HCT116 (cell line): ENCODE results near the gene PTDSS2. TPM values are rescaled to one million over a fixed set of nuclear protein-coding genes. Genes with fewer than 3 reads are reported as not detected.

Experiments
- ATAC-seq: fragments of 200-7000 bp; cut with Tn5 transposase; 2 replicates; pipeline ENCODE4 v1.9.1; 2020; ENCODE audit warnings: mild to moderate bottlenecking, moderate library complexity
- BruUV-seq: library from RNA; stranded (reverse); fragments of 400-500 nt; replicated peaks from 2 replicates; lab custom pipeline; 2021; lab: Mats Ljungman, UMichigan
- CTCF ChIA-PET: fragments of 300-600 bp; sonication (Branson Sonifier 250); formaldehyde crosslinking; loops from one replicate; lab custom pipeline; 2021; ENCODE audit warnings: antibody characterized with exemption; lab: Charles Lee
- POLR2A ChIA-PET: fragments of 300-600, 350-600 bp; sonication (Branson Sonifier 250); formaldehyde crosslinking; loops from one replicate; lab custom pipeline; 2021; ENCODE audit warnings: antibody characterized with exemption; lab: Charles Lee
- RAD21 ChIA-PET, 2 experiments: fragments of 300-600 bp; sonication (Branson Sonifier 250); formaldehyde crosslinking; loops; one replicate each; lab custom pipeline; 2023; ENCODE audit warnings: low total read pairs in 2 of 2; ENCODE audit not compliant: uncharacterized antibody in 2 of 2, unreplicated experiment in 2 of 2, low non-redundant PET in 1 of 2; lab: Charles Lee
- DNase-seq: peaks from one replicate; pipeline ENCODE4 v3.0.0-alpha.2; 2010; ENCODE audit warnings: low read depth, low spot score
- H2AFZ ChIP-seq: fragments of 200-600 bp; shearing (Covaris generic), sonication (generic); 2 replicates; pipeline ENCODE4 v1.6.1; 2017; ENCODE audit warnings: low read depth, mixed run types, mixed read lengths, antibody characterized with exemption, low read length; ENCODE audit not compliant: poor library complexity, severe bottlenecking
- H3K27ac ChIP-seq: 2 replicates; pipeline ENCODE4 v1.5.1; 2012; ENCODE audit warnings: low read depth, low read length
- H3K27me3 ChIP-seq: fragments of 200-600 bp; sonication (generic); 2 replicates; pipeline ENCODE4 v1.6.1; 2016; ENCODE audit warnings: mixed run types, low read length, mixed read lengths; ENCODE audit not compliant: insufficient read depth
- H3K36me3 ChIP-seq, 2 experiments: fragments of 200-500 bp in 1 of 2; fragments of 200-600 bp in 1 of 2; sonication (Bioruptor generic) in 1 of 2; sonication (generic) in 1 of 2; 2 replicates each; pipeline versions ENCODE4 v1.5.1 to v1.6.1; 2014 to 2016; ENCODE audit warnings: low read length in 2 of 2, inconsistent platforms in 1 of 2, mixed read lengths in 1 of 2, mixed run types in 1 of 2; ENCODE audit not compliant: insufficient read depth in 2 of 2, control insufficient read depth in 1 of 2
- H3K4me1 ChIP-seq, 2 experiments: fragments of 200-600 bp in 1 of 2; sonication (generic) in 1 of 2; 2 replicates each; pipeline versions ENCODE4 v1.5.1 to v1.6.1; 2012 to 2017; ENCODE audit warnings: low read length in 2 of 2, inconsistent platforms in 1 of 2, mild to moderate bottlenecking in 1 of 2, mixed read lengths in 1 of 2, mixed run types in 1 of 2, moderate library complexity in 1 of 2; ENCODE audit not compliant: insufficient read depth in 2 of 2, control insufficient read depth in 1 of 2
- H3K4me2 ChIP-seq: fragments of 200-600 bp; sonication (generic); 2 replicates; pipeline ENCODE4 v1.6.1; 2017; ENCODE audit warnings: mixed run types, low read length, mixed read lengths
- H3K4me3 ChIP-seq, 2 experiments: fragments of 200-600 bp in 1 of 2; sonication (generic) in 1 of 2; replicated peaks in 1 of 2; 2 replicates each; pipeline ENCODE4 v1.5.1; 2011 to 2016; ENCODE audit warnings: low read length in 2 of 2, control low read depth in 1 of 2, low read depth in 1 of 2, mild to moderate bottlenecking in 1 of 2, mixed read lengths in 1 of 2, mixed run types in 1 of 2
- H3K79me2 ChIP-seq: fragments of 200-600 bp; sonication (generic); 2 replicates; pipeline ENCODE4 v1.6.1; 2017; ENCODE audit warnings: mild to moderate bottlenecking, mixed run types, low read length, moderate library complexity, mixed read lengths; ENCODE audit not compliant: insufficient read depth
- H3K9ac ChIP-seq: fragments of 200-600 bp; sonication (generic); 2 replicates; pipeline ENCODE4 v1.6.1; 2016; ENCODE audit warnings: low read length, mixed read lengths
- H3K9me2 ChIP-seq: fragments of 200-600 bp; sonication (generic), shearing (Covaris generic); 2 replicates; pipeline ENCODE4 v1.6.1; 2017; ENCODE audit warnings: mixed run types, mild to moderate bottlenecking, moderate library complexity; ENCODE audit not compliant: insufficient read depth
- H3K9me3 ChIP-seq, 2 experiments: fragments of 200-500 bp in 1 of 2; fragments of 200-600 bp in 1 of 2; sonication (Bioruptor generic) in 1 of 2; sonication (generic) in 1 of 2; 2 replicates each; pipeline ENCODE4 v1.6.1; 2014 to 2017; ENCODE audit warnings: low read length in 2 of 2, mixed read lengths in 2 of 2, inconsistent platforms in 1 of 2, low read depth in 1 of 2, mild to moderate bottlenecking in 1 of 2, mixed run types in 1 of 2, moderate library complexity in 1 of 2; ENCODE audit not compliant: control insufficient read depth in 1 of 2, insufficient read depth in 1 of 2
- H4K20me1 ChIP-seq: fragments of 200-600 bp; sonication (generic), shearing (Covaris generic); 2 replicates; pipeline ENCODE4 v1.6.1; 2017; ENCODE audit warnings: mixed run types, mild to moderate bottlenecking, moderate library complexity; ENCODE audit not compliant: insufficient read depth
- CEBPB ChIP-seq: IDR thresholded peaks from 2 replicates; pipeline ENCODE4 v1.6.1; 2012; ENCODE audit warnings: low read depth
- EGR1 ChIP-seq: IDR thresholded peaks from 2 replicates; pipeline ENCODE4 v1.6.1; 2012; ENCODE audit warnings: low read depth
- ELF1 ChIP-seq: IDR thresholded peaks from 2 replicates; pipeline ENCODE4 v1.6.1; 2012; ENCODE audit warnings: low read depth, borderline replicate concordance
- EZH2 ChIP-seq: fragments of 200-600 bp; sonication (generic); IDR thresholded peaks from 2 replicates; pipeline ENCODE4 v1.6.1; 2017; ENCODE audit warnings: antibody characterized with exemption, mixed run types
- EZH2phosphoT487 ChIP-seq: fragments of 200-600 bp; IDR thresholded peaks from 2 replicates; pipeline ENCODE4 v1.6.1; 2018; ENCODE audit warnings: antibody characterized with exemption, borderline replicate concordance
- JUND ChIP-seq: IDR thresholded peaks from 2 replicates; pipeline ENCODE4 v1.6.1; 2012
- POLR2AphosphoS5 ChIP-seq: IDR thresholded peaks from 2 replicates; pipeline ENCODE4 v1.6.1; 2011; ENCODE audit warnings: mild to moderate bottlenecking, low read depth, low read length, moderate library complexity
- RAD21 ChIP-seq: IDR thresholded peaks from 2 replicates; pipeline ENCODE4 v1.6.1; 2012; ENCODE audit warnings: low read depth, mild to moderate bottlenecking
- SIN3A ChIP-seq: IDR thresholded peaks from 2 replicates; pipeline ENCODE4 v1.6.1; 2012; ENCODE audit warnings: low read depth
- SP1 ChIP-seq: IDR thresholded peaks from 2 replicates; pipeline ENCODE4 v1.6.1; 2012; ENCODE audit warnings: low read depth
- SRF ChIP-seq: IDR thresholded peaks from 2 replicates; pipeline ENCODE4 v1.6.1; 2012; ENCODE audit warnings: low read depth
- TCF7L2 ChIP-seq: IDR thresholded peaks from 2 replicates; pipeline ENCODE4 v1.7.0; 2011; ENCODE audit warnings: borderline replicate concordance, inconsistent platforms; ENCODE audit not compliant: insufficient read depth, insufficient read length; ENCODE audit errors: extremely low read depth
- YY1 ChIP-seq: IDR thresholded peaks from 2 replicates; pipeline ENCODE4 v1.6.1; 2011; ENCODE audit warnings: low read length, low read depth, moderate library complexity, mild to moderate bottlenecking; ENCODE audit not compliant: insufficient replicate concordance; ENCODE audit errors: extremely low read depth
- ZFX ChIP-seq: fragments of 450-650 bp; IDR thresholded peaks from 2 replicates; pipeline ENCODE4 v1.6.1; 2017
- ZNF274 ChIP-seq: fragments of 200-500 bp; sonication (Bioruptor generic); IDR thresholded peaks from 2 replicates; pipeline ENCODE4 v1.6.1; 2014; ENCODE audit warnings: mild to moderate bottlenecking, low read depth, low read length, inconsistent platforms
- intact Hi-C: fragments of 100-400 bp; cut with micrococcal nuclease; formaldehyde crosslinking; loops from 2 replicates; pipeline ENCODE4 v1.10.0; 2022
- total RNA-seq: library from RNA; stranded (reverse); gene quantifications from one replicate; pipeline ENCODE4 v1.2.1, GENCODE V29; 2021; ENCODE audit not compliant: unreplicated experiment
- TF ChIP-seq, protein P1 (sequence below): IDR thresholded peaks from 2 replicates; pipeline ENCODE4 v1.6.1; 2012; ENCODE audit warnings: low read depth
- TF ChIP-seq, protein P2 (sequence below): IDR thresholded peaks from 2 replicates; pipeline ENCODE4 v1.6.1; 2011; ENCODE audit warnings: mild to moderate bottlenecking, low read length, moderate library complexity; ENCODE audit not compliant: insufficient replicate concordance; ENCODE audit errors: extremely low read depth
- TF ChIP-seq, protein P3 (sequence below), 3 experiments: fragments of 200-600 bp in 1 of 3; sonication (generic) in 1 of 3; IDR thresholded peaks in 2 of 3; conservative IDR thresholded peaks in 1 of 3; 2 replicates each; pipeline ENCODE4 v1.5.1; 2012 to 2017; ENCODE audit warnings: low read depth in 2 of 3, low read length in 2 of 3, antibody characterized with exemption in 1 of 3, borderline replicate concordance in 1 of 3, control low read depth in 1 of 3, mild to moderate bottlenecking in 1 of 3, mixed read lengths in 1 of 3, mixed run types in 1 of 3, moderate library complexity in 1 of 3; ENCODE audit not compliant: insufficient read depth in 1 of 3
- TF ChIP-seq, protein P4 (sequence below): IDR thresholded peaks from 2 replicates; pipeline ENCODE4 v1.6.1; 2012
- TF ChIP-seq, protein P5 (sequence below): IDR thresholded peaks from 2 replicates; pipeline ENCODE4 v1.6.1; 2012

PTDSS2 gene
- total RNA-seq, 1 experiment from 2014 or later, result 40.1 TPM

DNA sequence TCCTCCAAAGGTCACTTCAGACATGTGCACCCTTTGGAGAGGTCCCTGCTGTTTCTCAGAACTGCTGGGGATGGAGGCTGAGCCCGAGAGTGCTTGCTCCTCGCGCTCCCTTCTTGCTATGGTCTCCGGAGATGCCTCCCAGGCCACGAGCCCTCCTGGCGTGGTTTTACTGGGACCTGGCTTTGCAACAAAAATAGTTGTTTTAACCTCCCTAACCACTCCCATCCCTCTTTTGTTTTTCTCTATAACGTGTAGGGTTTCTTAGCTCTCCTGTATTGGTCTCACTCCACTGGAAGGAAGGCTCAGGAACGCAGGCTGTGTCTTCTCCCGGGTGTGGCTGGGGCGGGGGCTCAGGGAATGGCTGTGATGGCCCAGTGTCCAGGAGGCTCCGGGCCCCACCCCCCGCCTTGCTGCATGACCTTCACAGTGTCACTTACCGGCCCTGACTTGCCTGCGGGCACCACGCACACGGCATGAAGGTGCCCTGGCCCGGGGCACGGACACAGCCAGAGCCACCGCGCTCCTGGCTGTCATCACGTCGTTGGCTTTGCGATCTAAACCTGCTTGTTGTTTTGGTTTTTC lies 5.6 kb downstream of the PTDSS2 start:
- no peaks in the 10 kb centered on the region for H4K20me1 ChIP-seq

More for the DNA sequence above, 5.6 kb downstream of the PTDSS2 start:
- Histone ChIP-seq H3K9me2 (no peaks in the 10 kb centered on the region), H3K36me3 (peaks cover 11 to 26% of the 10 kb centered on the region in 2 experiments; a peak in 3 of 4 replicates), H3K4me3 (no peak overlapping the region), H3K9ac (no peak overlapping the region), H3K4me1 (peaks cover 5 to 10% of the 10 kb centered on the region in 2 experiments), H2AFZ (no peak overlapping the region), H3K27me3 (no peaks in the 10 kb centered on the region), H3K9me3 (no peaks in the 10 kb centered on the region), H3K27ac (no peak overlapping the region), H3K4me2 (no peak overlapping the region), H3K79me2 (peaks cover 87% of the 10 kb centered on the region)
- POLR2A ChIA-PET, result no interaction called here
- BruUV-seq, result no TSS peak
- intact Hi-C loops, result no loop called here
- DNase-seq (no peak), ATAC-seq (no peak)
- TF ChIP-seq EZH2, result no peak
- no peak for TF ChIP-seq ELF1
- TF ChIP-seq SRF, result no peak
- TF ChIP-seq ZNF274, result no peak
- no peak for TF ChIP-seq ZFX
- TF ChIP-seq, protein P1, sequence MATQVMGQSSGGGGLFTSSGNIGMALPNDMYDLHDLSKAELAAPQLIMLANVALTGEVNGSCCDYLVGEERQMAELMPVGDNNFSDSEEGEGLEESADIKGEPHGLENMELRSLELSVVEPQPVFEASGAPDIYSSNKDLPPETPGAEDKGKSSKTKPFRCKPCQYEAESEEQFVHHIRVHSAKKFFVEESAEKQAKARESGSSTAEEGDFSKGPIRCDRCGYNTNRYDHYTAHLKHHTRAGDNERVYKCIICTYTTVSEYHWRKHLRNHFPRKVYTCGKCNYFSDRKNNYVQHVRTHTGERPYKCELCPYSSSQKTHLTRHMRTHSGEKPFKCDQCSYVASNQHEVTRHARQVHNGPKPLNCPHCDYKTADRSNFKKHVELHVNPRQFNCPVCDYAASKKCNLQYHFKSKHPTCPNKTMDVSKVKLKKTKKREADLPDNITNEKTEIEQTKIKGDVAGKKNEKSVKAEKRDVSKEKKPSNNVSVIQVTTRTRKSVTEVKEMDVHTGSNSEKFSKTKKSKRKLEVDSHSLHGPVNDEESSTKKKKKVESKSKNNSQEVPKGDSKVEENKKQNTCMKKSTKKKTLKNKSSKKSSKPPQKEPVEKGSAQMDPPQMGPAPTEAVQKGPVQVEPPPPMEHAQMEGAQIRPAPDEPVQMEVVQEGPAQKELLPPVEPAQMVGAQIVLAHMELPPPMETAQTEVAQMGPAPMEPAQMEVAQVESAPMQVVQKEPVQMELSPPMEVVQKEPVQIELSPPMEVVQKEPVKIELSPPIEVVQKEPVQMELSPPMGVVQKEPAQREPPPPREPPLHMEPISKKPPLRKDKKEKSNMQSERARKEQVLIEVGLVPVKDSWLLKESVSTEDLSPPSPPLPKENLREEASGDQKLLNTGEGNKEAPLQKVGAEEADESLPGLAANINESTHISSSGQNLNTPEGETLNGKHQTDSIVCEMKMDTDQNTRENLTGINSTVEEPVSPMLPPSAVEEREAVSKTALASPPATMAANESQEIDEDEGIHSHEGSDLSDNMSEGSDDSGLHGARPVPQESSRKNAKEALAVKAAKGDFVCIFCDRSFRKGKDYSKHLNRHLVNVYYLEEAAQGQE, result no peak
- no peak for TF ChIP-seq SP1
- no peak for TF ChIP-seq RAD21
- no peak for TF ChIP-seq POLR2AphosphoS5
- TF ChIP-seq TCF7L2, result no peak
- TF ChIP-seq, protein P2, sequence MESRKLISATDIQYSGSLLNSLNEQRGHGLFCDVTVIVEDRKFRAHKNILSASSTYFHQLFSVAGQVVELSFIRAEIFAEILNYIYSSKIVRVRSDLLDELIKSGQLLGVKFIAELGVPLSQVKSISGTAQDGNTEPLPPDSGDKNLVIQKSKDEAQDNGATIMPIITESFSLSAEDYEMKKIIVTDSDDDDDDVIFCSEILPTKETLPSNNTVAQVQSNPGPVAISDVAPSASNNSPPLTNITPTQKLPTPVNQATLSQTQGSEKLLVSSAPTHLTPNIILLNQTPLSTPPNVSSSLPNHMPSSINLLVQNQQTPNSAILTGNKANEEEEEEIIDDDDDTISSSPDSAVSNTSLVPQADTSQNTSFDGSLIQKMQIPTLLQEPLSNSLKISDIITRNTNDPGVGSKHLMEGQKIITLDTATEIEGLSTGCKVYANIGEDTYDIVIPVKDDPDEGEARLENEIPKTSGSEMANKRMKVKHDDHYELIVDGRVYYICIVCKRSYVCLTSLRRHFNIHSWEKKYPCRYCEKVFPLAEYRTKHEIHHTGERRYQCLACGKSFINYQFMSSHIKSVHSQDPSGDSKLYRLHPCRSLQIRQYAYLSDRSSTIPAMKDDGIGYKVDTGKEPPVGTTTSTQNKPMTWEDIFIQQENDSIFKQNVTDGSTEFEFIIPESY, result no peak
- TF ChIP-seq, protein P3, sequence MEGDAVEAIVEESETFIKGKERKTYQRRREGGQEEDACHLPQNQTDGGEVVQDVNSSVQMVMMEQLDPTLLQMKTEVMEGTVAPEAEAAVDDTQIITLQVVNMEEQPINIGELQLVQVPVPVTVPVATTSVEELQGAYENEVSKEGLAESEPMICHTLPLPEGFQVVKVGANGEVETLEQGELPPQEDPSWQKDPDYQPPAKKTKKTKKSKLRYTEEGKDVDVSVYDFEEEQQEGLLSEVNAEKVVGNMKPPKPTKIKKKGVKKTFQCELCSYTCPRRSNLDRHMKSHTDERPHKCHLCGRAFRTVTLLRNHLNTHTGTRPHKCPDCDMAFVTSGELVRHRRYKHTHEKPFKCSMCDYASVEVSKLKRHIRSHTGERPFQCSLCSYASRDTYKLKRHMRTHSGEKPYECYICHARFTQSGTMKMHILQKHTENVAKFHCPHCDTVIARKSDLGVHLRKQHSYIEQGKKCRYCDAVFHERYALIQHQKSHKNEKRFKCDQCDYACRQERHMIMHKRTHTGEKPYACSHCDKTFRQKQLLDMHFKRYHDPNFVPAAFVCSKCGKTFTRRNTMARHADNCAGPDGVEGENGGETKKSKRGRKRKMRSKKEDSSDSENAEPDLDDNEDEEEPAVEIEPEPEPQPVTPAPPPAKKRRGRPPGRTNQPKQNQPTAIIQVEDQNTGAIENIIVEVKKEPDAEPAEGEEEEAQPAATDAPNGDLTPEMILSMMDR (IDR thresholded peaks at IDR 0.05 in 2 of 3, conservative IDR thresholded peaks at IDR 0.05 in 1 of 3; ENCODE audit: borderline replicate concordance in 1 of 3, insufficient read depth in 1 of 3, low read depth in 2 of 3, low read length in 2 of 3), result no peak
- TF ChIP-seq, protein P4, sequence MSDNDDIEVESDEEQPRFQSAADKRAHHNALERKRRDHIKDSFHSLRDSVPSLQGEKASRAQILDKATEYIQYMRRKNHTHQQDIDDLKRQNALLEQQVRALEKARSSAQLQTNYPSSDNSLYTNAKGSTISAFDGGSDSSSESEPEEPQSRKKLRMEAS, result no peak
- TF ChIP-seq YY1, result no peak
- TF ChIP-seq JUND, result no peak
- no peak for TF ChIP-seq EZH2phosphoT487
- no peak for TF ChIP-seq EGR1
- TF ChIP-seq SIN3A, result no peak
- no peak for TF ChIP-seq CEBPB
- TF ChIP-seq, protein P5, sequence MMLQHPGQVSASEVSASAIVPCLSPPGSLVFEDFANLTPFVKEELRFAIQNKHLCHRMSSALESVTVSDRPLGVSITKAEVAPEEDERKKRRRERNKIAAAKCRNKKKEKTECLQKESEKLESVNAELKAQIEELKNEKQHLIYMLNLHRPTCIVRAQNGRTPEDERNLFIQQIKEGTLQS, result no peak
- RAD21 ChIA-PET, result no interaction called here
- CTCF ChIA-PET, result no interaction called here
